ENCODE measurements around the gene TAGAP. TPM values are rescaled to one million over a fixed set of nuclear protein-coding genes. Genes with fewer than 3 reads are reported as not detected.

The TAGAP gene
- total and polyA plus RNA-seq, 9 of the 15 experiments (the other 6 are each of a cell fraction or from before 2014, with no cell fraction given), result 0.07 TPM; not detected in 8

DNA sequence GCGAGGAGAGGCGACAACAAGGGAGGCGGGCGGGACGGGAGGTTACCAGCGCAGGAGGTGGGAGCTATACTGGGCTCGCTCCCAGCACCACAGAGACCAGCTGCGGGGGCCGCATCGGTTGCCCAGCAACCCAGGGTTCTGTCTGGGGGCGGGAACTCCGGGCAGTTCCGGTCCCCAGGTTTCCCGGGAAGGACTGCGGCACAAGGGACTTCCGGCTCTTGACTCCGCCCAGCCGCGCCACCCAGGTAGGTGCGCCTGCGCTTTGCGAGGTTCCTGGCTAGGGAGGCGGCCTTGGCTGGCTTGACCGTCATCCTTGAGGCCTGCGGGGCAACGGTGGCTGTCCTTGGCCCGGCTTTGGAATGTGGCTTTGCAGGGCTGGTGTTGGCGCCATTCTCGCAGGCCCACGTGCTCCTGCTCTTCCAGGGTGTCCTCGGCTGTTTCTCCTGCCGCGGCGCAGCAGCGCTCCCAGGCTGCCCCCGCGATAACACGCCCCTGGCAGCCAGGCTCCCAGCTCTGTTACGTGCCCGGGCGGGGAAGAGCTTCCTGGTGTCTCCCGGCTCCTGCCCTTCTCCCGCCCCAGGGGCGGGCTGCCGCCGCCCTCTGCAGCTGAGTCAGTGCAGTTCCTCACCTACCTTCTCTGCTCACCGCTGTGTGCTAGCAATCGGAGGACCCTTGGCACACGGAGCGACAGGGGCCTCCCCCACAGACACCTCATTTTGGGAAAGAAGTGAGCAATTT is 45.0 kb downstream of the TAGAP start, which contains the start of gene RSPH3 (continued):
- TF ChIP-seq, protein P1, sequence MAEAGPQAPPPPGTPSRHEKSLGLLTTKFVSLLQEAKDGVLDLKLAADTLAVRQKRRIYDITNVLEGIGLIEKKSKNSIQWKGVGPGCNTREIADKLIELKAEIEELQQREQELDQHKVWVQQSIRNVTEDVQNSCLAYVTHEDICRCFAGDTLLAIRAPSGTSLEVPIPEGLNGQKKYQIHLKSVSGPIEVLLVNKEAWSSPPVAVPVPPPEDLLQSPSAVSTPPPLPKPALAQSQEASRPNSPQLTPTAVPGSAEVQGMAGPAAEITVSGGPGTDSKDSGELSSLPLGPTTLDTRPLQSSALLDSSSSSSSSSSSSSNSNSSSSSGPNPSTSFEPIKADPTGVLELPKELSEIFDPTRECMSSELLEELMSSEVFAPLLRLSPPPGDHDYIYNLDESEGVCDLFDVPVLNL (CRISPR knock-in tag; IDR thresholded peaks at IDR 0.05; ENCODE audit: low read depth), result peak; percentile 57; the same call in 1 of the 2 replicates
- TF ChIP-seq ATF1 (CRISPR knock-in tag; IDR thresholded peaks at IDR 0.05) (no peak), ATF1 (tag; IDR thresholded peaks at IDR 0.05) (peak; percentile 87), SUPT5H (IDR thresholded peaks at IDR 0.05) (peak; percentile 98), HEY1 (CRISPR knock-in tag; IDR thresholded peaks at IDR 0.05; ENCODE audit: borderline replicate concordance) (no peak), JUND (IDR thresholded peaks at IDR 0.05; ENCODE audit: borderline replicate concordance, low read depth, low read length) (peak; percentile 55), JUND (tag; IDR thresholded peaks at IDR 0.05; ENCODE audit: borderline replicate concordance, low read depth, low read length) (no peak; the same call in 2 of the 3 replicates), HSF4 (CRISPR knock-in tag; IDR thresholded peaks at IDR 0.05; ENCODE audit: borderline replicate concordance) (no peak), KLF10 (CRISPR knock-in tag; IDR thresholded peaks at IDR 0.05) (no peak)
- TF ChIP-seq, protein P2, sequence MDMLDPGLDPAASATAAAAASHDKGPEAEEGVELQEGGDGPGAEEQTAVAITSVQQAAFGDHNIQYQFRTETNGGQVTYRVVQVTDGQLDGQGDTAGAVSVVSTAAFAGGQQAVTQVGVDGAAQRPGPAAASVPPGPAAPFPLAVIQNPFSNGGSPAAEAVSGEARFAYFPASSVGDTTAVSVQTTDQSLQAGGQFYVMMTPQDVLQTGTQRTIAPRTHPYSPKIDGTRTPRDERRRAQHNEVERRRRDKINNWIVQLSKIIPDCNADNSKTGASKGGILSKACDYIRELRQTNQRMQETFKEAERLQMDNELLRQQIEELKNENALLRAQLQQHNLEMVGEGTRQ (CRISPR knock-in tag; IDR thresholded peaks at IDR 0.05), result peak; percentile 19; the same call in 1 of the 2 replicates
- TF ChIP-seq, protein P3, sequence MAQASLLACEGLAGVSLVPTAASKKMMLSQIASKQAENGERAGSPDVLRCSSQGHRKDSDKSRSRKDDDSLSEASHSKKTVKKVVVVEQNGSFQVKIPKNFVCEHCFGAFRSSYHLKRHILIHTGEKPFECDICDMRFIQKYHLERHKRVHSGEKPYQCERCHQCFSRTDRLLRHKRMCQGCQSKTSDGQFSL (CRISPR knock-in tag; IDR thresholded peaks at IDR 0.05), result no peak
- TF ChIP-seq, protein P3 (tag; IDR thresholded peaks at IDR 0.05), result no peak; a peak in 1 of 4 replicates
- TF ChIP-seq, protein P4, sequence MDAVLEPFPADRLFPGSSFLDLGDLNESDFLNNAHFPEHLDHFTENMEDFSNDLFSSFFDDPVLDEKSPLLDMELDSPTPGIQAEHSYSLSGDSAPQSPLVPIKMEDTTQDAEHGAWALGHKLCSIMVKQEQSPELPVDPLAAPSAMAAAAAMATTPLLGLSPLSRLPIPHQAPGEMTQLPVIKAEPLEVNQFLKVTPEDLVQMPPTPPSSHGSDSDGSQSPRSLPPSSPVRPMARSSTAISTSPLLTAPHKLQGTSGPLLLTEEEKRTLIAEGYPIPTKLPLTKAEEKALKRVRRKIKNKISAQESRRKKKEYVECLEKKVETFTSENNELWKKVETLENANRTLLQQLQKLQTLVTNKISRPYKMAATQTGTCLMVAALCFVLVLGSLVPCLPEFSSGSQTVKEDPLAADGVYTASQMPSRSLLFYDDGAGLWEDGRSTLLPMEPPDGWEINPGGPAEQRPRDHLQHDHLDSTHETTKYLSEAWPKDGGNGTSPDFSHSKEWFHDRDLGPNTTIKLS (IDR thresholded peaks at IDR 0.05; ENCODE audit: borderline replicate concordance, low read depth), result peak; percentile 86
- TF ChIP-seq, protein P5, sequence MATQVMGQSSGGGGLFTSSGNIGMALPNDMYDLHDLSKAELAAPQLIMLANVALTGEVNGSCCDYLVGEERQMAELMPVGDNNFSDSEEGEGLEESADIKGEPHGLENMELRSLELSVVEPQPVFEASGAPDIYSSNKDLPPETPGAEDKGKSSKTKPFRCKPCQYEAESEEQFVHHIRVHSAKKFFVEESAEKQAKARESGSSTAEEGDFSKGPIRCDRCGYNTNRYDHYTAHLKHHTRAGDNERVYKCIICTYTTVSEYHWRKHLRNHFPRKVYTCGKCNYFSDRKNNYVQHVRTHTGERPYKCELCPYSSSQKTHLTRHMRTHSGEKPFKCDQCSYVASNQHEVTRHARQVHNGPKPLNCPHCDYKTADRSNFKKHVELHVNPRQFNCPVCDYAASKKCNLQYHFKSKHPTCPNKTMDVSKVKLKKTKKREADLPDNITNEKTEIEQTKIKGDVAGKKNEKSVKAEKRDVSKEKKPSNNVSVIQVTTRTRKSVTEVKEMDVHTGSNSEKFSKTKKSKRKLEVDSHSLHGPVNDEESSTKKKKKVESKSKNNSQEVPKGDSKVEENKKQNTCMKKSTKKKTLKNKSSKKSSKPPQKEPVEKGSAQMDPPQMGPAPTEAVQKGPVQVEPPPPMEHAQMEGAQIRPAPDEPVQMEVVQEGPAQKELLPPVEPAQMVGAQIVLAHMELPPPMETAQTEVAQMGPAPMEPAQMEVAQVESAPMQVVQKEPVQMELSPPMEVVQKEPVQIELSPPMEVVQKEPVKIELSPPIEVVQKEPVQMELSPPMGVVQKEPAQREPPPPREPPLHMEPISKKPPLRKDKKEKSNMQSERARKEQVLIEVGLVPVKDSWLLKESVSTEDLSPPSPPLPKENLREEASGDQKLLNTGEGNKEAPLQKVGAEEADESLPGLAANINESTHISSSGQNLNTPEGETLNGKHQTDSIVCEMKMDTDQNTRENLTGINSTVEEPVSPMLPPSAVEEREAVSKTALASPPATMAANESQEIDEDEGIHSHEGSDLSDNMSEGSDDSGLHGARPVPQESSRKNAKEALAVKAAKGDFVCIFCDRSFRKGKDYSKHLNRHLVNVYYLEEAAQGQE (IDR thresholded peaks at IDR 0.05; ENCODE audit: borderline replicate concordance), result peak; percentile 65
- TF ChIP-seq, protein P5 (CRISPR knock-in tag; IDR thresholded peaks at IDR 0.05; ENCODE audit: low read depth), result peak; percentile 73; the same call in 1 of the 2 replicates
